Calu3 (cell line): ENCODE measurements around the gene COL4A5. TPM values are rescaled to one million over a fixed set of nuclear protein-coding genes. Genes with fewer than 3 reads are reported as not detected.

ENCODE experiments used
- BruUV-seq: library from RNA; stranded (reverse); fragments of 400-500 nt; replicated peaks from 2 replicates; lab custom pipeline; 2021; lab: Mats Ljungman, UMichigan
- CTCF ChIA-PET: fragments of 300-600 bp; sonication (Branson Sonifier 250); formaldehyde crosslinking; loops from one replicate; lab custom pipeline; 2022; ENCODE audit warnings: antibody characterized with exemption; lab: Charles Lee
- DNase-seq: peaks from one replicate; pipeline ENCODE4 v3.0.0; 2022
- H3K27ac Mint-ChIP-seq: one replicate; pipeline ENCODE4 v1.8.0; 2022; ENCODE audit warnings: mixed read lengths; ENCODE audit not compliant: unreplicated experiment
- H3K27me3 Mint-ChIP-seq: one replicate; pipeline ENCODE4 v1.8.0; 2022; ENCODE audit warnings: mixed read lengths; ENCODE audit not compliant: unreplicated experiment
- H3K36me3 Mint-ChIP-seq: one replicate; pipeline ENCODE4 v1.8.0; 2022; ENCODE audit warnings: mild to moderate bottlenecking, moderate library complexity, mixed read lengths; ENCODE audit not compliant: insufficient read depth, unreplicated experiment
- H3K4me1 Mint-ChIP-seq: one replicate; pipeline ENCODE4 v1.8.0; 2022; ENCODE audit warnings: mild to moderate bottlenecking, low read depth, mixed read lengths; ENCODE audit not compliant: unreplicated experiment
- H3K4me3 Mint-ChIP-seq: one replicate; pipeline ENCODE4 v1.8.0; 2022; ENCODE audit warnings: mild to moderate bottlenecking, low read depth, moderate library complexity, mixed read lengths; ENCODE audit not compliant: unreplicated experiment
- H3K9me3 Mint-ChIP-seq: one replicate; pipeline ENCODE4 v1.8.0; 2022; ENCODE audit warnings: low read depth, mixed read lengths; ENCODE audit not compliant: unreplicated experiment
- CTCF ChIP-seq: fragments of 200-600 bp; IDR thresholded peaks from one replicate; pipeline ENCODE4 v1.8.0; 2022; ENCODE audit warnings: antibody characterized with exemption; ENCODE audit not compliant: unreplicated experiment
- intact Hi-C: fragments of 100-400 bp; cut with micrococcal nuclease; formaldehyde crosslinking; loops from one replicate; pipeline ENCODE4 v1.10.0; 2022; ENCODE audit not compliant: unreplicated experiment
- total RNA-seq: library from RNA; stranded (reverse); gene quantifications from 2 replicates; pipeline ENCODE4 v1.2.3, GENCODE V29; 2022

Gene COL4A5
- total RNA-seq, 1 experiment from 2014 or later = 19.8 TPM

GRCh38 chrX:108699368-108699767, 259.7 kb downstream of the COL4A5 start:
- H3K27me3 Mint-ChIP-seq = no peaks in the 10 kb centered on the region
- H3K36me3 Mint-ChIP-seq = no peaks in the 10 kb centered on the region
- no peak overlapping the region for H3K27ac Mint-ChIP-seq
- intact Hi-C loops = loop anchor here (1.0 to 5.0 kb wide), 3 partner anchors 685 to 1188 kb away; no protein-coding TSS in a partner anchor
- H3K9me3 Mint-ChIP-seq = no peaks in the 10 kb centered on the region
- TF ChIP-seq CTCF = no peak
- no peaks in the 10 kb centered on the region for H3K4me1 Mint-ChIP-seq
- no TSS peak for BruUV-seq
- DNase-seq = no peak
- CTCF ChIA-PET = interaction anchor here (0.7 to 1.9 kb wide), 7 partner anchors 499 to 786 kb away, joined by 4 to 31 read pairs (median 5); no protein-coding TSS in a partner anchor
- H3K4me3 Mint-ChIP-seq = no peak overlapping the region

- Mint-ChIP-seq H3K9me3 (no peaks in the 10 kb centered on the region), H3K36me3 (no peaks in the 10 kb centered on the region), H3K27me3 (no peaks in the 10 kb centered on the region), H3K4me1 (no peaks in the 10 kb centered on the region), H3K27ac (no peak overlapping the region), H3K4me3 (no peak overlapping the region)
- no peak for TF ChIP-seq CTCF
- CTCF ChIA-PET = no interaction called here
- no TSS peak for BruUV-seq
- DNase-seq = no peak
- intact Hi-C loops = loop anchor here (10.0 kb wide), 1 partner anchor 343 kb away; no protein-coding TSS in a partner anchor
Observed at GRCh38 chrX:108701633-108702032, 262.0 kb downstream of the COL4A5 start.

GRCh38 chrX:108702530-108702929, 262.9 kb downstream of the COL4A5 start:
- Mint-ChIP-seq H3K27ac (no peak overlapping the region), H3K4me3 (no peak overlapping the region), H3K27me3 (no peaks in the 10 kb centered on the region), H3K4me1 (no peaks in the 10 kb centered on the region), H3K36me3 (no peaks in the 10 kb centered on the region), H3K9me3 (no peaks in the 10 kb centered on the region)
- no TSS peak for BruUV-seq
- DNase-seq = no peak
- CTCF ChIA-PET = no interaction called here
- no peak for TF ChIP-seq CTCF
- intact Hi-C loops = loop anchor here (10.0 kb wide), 1 partner anchor 342 kb away; no protein-coding TSS in a partner anchor

- no peak for DNase-seq
- H3K27me3 Mint-ChIP-seq = no peaks in the 10 kb centered on the region
- intact Hi-C loops = loop anchor here (10.0 kb wide), 1 partner anchor 340 kb away; no protein-coding TSS in a partner anchor
- H3K4me3 Mint-ChIP-seq = no peak overlapping the region
- H3K36me3 Mint-ChIP-seq = no peaks in the 10 kb centered on the region
- H3K27ac Mint-ChIP-seq = no peak overlapping the region
- H3K4me1 Mint-ChIP-seq = no peaks in the 10 kb centered on the region
- no peaks in the 10 kb centered on the region for H3K9me3 Mint-ChIP-seq
- no peak for TF ChIP-seq CTCF
- BruUV-seq = no TSS peak
- CTCF ChIA-PET = no interaction called here
Observed at GRCh38 chrX:108704839-108705238, 265.2 kb downstream of the COL4A5 start.
